Measurements from ENCODE around the gene MTFMT.

DNA sequence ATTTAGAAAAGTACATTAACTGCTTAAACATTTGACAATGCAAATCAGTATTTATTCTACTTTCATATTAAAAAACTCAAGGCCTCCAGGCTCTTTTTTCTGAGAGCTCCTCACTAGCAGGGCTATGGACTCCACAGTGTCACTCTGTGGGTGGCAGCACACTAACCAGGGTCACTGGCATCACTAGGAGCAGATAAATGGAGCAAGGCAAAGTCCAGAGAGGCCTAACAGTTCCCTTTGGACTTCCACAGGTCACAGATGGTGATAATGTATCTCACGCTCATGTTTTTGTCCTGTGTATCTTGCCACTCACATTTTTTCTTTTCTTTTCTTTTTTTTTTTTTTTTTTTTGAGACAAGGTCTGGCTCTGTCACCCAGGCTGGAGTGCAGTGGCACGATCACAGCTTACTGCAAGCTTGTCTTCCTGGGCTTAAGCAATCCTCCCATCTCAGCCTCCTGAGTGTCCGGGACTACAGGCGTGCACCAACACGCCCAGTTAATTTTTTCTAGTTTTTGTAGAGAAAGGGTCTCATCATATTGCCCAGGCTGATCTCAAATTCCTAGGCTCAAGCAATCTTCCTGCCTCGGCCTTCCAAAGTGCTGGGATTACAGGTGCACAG is 47.5 kb downstream of the MTFMT start:
- TF ChIP-seq, protein P1, sequence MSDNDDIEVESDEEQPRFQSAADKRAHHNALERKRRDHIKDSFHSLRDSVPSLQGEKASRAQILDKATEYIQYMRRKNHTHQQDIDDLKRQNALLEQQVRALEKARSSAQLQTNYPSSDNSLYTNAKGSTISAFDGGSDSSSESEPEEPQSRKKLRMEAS (IDR thresholded peaks at IDR 0.05), result no peak
- TF ChIP-seq, protein P2, sequence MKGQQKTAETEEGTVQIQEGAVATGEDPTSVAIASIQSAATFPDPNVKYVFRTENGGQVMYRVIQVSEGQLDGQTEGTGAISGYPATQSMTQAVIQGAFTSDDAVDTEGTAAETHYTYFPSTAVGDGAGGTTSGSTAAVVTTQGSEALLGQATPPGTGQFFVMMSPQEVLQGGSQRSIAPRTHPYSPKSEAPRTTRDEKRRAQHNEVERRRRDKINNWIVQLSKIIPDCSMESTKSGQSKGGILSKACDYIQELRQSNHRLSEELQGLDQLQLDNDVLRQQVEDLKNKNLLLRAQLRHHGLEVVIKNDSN (IDR thresholded peaks at IDR 0.05), result no peak
- TF ChIP-seq CEBPB (IDR thresholded peaks at IDR 0.05), result no peak
- no peak for TF ChIP-seq EP300 (IDR thresholded peaks at IDR 0.05; ENCODE audit: borderline replicate concordance)
- TF ChIP-seq RAD21 (IDR thresholded peaks at IDR 0.05; ENCODE audit: low read depth), result no peak
- no peak for TF ChIP-seq TEAD4 (IDR thresholded peaks at IDR 0.05)
- no peak for TF ChIP-seq EGR1 (IDR thresholded peaks at IDR 0.05)
- no peak for TF ChIP-seq CREB1 (IDR thresholded peaks at IDR 0.05; ENCODE audit: low read depth)
- TF ChIP-seq, protein P3, sequence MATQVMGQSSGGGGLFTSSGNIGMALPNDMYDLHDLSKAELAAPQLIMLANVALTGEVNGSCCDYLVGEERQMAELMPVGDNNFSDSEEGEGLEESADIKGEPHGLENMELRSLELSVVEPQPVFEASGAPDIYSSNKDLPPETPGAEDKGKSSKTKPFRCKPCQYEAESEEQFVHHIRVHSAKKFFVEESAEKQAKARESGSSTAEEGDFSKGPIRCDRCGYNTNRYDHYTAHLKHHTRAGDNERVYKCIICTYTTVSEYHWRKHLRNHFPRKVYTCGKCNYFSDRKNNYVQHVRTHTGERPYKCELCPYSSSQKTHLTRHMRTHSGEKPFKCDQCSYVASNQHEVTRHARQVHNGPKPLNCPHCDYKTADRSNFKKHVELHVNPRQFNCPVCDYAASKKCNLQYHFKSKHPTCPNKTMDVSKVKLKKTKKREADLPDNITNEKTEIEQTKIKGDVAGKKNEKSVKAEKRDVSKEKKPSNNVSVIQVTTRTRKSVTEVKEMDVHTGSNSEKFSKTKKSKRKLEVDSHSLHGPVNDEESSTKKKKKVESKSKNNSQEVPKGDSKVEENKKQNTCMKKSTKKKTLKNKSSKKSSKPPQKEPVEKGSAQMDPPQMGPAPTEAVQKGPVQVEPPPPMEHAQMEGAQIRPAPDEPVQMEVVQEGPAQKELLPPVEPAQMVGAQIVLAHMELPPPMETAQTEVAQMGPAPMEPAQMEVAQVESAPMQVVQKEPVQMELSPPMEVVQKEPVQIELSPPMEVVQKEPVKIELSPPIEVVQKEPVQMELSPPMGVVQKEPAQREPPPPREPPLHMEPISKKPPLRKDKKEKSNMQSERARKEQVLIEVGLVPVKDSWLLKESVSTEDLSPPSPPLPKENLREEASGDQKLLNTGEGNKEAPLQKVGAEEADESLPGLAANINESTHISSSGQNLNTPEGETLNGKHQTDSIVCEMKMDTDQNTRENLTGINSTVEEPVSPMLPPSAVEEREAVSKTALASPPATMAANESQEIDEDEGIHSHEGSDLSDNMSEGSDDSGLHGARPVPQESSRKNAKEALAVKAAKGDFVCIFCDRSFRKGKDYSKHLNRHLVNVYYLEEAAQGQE (IDR thresholded peaks at IDR 0.05; ENCODE audit: low read depth), result no peak

Data from Ishikawa (cell line).